Epithelial cell of prostate (primary cell): Measurements from ENCODE around the gene ADAMTS12.

ENCODE experiments used
- DNase-seq: peaks from one replicate; pipeline ENCODE4 v3.0.0-alpha.2; 2011; ENCODE audit warnings: low read depth, low spot score
- H3K27ac ChIP-seq: fragments of 450-650 bp; 2 replicates; pipeline ENCODE4 v1.5.1; 2017; ENCODE audit warnings: mild to moderate bottlenecking

The ADAMTS12 gene

DNA sequence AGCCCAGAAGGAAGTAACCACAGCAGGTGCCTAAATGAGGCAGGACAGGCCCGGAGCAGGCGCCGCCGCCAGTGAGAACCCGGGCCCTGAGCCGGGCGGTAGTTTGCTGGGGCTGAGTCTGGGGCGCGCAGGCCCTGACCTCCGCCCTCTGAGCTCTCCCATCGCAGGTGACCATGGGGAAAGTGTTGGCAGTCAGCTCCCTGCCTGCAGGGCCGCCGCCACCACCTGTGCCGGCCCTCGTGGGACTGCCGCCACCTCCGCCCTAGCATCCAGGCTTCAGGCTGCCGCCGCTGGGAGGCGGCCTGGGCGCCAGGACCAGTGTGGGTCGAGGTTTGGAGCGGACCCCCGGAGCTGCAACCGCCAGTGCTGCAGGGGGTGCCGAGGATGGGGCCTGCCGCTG lies 389.9 kb downstream of the ADAMTS12 start:
- DNase-seq, result no peak
- no peak overlapping the region for H3K27ac ChIP-seq

DNA sequence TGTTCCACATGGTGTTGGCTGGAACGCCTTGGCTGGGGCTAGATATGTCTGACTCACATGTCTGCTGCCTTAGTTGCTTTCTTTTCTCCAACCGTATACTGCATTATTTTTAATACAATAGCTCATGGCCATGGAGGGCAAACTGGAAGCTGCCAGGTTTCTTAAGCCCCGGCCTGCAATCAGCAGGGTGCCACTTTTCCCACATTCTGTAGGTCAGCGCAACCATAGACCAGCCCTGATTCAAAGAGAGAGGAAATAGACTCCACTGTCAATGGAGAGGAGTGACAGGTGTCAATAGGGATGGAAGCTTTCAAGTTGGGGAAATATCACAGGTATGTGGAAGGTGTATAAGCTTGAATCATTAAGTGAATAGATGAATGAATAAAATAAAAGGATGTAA lies 390.5 kb downstream of the ADAMTS12 start:
- no peak for DNase-seq
- H3K27ac ChIP-seq, result no peak overlapping the region

DNA sequence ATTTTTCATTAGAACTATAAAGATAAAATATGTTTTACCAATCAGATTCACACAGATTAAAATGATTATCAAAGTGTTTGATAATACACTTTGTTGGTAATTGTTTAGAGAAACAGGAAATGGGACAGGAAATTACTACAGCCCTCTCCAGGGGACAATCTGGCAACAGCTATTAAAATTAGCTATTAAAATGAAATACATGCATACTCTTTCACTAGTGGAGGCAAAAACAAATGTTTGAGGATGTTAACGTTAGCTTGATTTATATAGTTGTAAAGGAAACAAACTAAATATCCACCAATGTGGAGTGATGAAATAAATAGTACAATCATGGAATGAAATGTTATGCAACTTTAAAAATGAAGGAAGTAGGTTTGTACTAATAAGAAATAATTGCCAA lies 397.3 kb downstream of the ADAMTS12 start:
- no peak for DNase-seq
- H3K27ac ChIP-seq, result no peak overlapping the region

DNA sequence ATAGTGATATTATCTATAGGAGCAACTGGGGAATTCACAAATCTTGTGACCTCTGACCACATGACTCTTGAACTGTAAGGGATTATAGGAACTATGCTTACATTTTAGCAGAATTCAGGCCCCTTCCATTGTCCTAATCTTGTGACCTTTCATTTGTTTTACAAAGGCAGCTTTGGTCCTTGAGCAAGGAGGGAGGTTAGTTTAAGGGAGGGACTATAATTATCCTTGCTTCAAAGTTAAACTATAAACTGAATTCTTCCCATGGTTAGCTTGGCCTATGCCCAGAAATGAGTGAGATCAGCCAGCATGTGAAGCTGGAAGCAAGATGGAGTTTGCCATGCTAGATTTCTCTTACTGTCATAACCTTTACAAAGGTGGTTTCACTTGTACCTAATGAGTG lies 399.8 kb downstream of the ADAMTS12 start:
- no peak overlapping the region for H3K27ac ChIP-seq
- DNase-seq, result no peak

DNA sequence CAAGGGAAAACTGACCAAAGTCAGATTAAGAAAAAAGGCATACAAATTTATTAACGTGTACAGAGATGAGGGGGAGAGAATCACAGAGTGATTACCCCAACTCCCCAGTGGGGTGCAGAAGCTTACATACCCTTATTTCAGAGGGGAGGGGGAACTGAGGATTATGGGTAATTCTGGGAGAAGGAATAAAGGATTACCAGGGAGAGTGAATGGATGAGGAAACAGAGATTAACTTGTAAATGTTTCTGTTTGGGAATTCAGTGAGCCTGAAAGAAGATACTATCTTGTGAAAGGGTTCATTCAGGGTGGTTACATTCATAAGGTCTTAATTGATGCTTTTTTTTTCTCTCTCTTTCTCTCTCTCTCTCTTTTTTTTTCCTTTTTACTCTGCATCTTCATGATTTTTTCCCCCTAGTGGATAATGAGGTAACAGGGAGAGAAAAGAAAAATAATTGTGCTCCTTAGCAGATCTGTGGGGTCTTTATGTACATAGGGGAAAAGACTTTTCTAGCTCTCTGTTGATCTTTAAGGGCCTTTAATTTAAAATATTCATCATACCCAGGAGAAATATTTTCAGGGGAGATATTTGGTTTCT lies 401.6 kb downstream of the ADAMTS12 start:
- no peak overlapping the region for H3K27ac ChIP-seq
- no peak for DNase-seq

DNA sequence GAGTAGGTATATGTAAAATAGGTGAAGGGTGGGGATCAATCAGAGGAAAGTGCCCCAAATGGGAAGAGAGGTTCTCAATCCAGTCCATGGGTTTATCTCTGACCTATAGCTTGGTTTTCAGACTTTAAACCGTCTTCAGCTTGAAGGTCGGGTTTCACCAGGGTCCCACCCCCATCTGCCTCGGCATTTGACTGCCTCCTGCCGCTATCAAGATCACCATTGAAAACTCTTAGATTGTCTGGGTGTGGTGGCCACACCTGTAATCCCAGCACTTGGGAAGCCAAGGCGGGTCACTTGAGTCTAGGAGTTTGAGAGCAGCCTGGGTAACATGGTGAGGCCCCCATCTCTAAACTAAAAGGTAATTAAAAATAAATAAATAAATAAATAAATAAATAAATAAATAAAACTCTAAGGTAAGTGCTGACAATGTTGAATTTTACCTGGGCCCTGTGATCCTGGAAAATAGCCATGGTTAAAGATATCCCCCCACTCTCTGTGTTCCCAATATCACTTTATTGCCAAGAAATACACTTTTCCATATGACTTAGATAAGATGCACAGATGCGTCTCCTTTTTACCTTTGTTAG lies 402.2 kb downstream of the ADAMTS12 start:
- no peak overlapping the region for H3K27ac ChIP-seq
- no peak for DNase-seq

DNA sequence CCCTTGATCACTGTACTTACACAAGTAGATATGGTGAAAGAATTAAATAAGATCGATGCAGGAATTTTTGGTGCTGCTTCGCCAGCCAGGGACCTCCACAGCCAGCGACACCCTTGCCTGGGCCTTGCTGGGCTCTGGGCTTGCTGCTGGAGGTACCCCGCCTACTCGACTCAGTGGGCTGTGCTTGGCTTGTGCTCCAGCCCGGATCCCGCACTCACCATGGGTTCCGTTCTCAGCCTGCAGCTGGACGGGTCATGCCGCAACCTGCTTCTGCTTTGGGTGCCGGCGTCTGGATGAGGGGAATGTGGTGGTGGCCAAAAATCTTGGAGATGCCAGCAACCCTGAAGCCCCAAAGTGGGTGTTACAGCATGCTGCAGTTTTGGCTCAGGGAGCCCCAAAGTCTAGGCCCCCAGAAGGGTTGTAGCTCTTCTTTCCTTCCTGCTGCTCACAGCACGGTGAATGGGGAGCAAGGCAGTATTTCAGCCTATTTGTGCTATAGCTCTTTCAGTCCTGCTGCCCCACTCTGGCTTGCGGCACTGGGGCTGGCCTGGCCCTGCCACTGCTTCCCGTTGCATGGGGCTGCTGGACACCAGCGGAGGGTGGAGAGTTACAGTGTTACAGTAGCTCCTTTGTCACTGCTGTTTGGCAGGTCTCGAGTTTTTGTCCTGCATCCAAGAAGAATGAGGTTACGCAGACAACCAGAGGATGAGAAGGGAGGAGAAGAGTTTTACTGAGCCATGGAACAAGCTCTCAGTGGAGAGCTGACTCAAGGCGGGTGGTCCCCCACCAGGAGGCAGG lies 403.0 kb downstream of the ADAMTS12 start:
- DNase-seq, result no peak
- H3K27ac ChIP-seq, result no peak overlapping the region

DNA sequence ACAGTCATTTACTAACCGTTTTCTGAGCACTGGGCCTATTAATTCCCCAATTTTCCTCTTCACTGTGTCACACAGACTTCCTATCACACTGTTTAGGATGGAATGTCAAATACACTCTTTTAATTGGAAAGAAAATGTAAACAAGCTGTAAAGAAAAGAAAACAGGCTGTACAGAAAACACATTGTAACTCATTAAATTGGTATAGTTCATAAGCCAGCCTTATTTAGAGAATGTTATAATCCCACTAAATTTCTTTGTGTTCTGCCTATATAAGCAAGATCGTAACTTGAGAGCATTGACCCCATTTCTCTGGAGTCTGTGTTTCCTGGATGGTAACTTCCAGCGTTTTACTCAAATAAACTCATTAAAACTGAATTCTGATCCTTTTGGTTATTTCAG lies 404.6 kb downstream of the ADAMTS12 start:
- no peak overlapping the region for H3K27ac ChIP-seq
- no peak for DNase-seq

DNA sequence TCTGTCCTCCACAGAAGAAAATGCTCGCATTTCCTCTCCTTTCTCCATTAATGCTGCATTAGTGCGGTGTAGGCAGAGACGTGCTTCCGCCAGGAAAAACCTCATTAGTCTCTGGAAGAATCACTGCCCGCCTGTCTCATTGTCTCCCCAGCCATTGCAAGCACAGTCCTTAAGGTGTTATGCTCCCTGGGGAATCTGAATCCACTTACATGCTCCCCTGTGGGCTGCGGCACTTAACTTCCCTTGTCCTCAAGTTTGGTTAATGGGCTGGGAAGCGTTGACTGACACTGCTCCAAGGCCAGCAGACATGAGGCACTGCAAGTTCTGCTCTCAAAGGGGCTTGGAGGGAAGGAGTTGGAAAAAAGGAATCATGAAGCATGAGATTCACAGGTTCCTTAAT lies 409.5 kb downstream of the ADAMTS12 start:
- H3K27ac ChIP-seq, result no peak overlapping the region
- no peak for DNase-seq

DNA sequence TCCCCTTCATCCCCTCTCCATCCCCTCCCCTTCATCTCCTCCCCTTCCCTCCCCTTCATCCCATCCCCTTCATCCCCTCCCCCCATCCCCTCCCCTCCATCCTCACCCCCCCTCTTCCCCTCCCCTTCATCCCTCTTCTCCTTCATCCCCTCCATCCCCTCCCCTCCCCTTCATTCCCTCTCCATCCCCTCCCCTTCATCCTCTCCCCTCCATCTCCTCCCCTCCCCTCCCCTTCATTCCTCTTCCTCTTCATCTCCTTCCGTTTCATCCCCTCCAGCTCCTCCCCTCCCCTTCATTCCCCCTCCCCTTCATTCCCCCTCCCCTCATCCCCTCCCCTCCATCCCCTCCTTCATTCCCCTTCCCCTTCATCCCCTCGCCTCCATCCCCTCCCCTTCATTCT lies 410.9 kb downstream of the ADAMTS12 start:
- H3K27ac ChIP-seq, result no peak overlapping the region

DNA sequence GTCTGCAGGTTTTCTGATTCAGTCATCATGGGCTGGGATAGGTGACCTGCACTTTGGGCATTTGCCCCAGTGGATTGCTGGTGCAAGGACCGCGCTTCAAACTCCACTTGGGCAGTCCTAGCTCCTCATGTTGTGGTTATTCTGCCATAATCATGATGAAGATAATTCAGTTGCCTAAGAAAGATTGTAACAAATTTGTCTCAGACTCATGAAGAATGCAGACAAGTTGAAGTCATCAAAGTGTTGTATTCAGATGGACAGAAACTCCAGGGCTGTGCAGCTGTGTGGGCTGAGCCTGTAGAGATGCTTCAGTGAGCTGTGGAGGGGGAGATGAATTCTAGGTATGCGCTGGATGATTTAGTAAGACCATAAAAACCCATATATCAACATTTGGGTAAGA lies 412.5 kb downstream of the ADAMTS12 start:
- no peak overlapping the region for H3K27ac ChIP-seq
- no peak for DNase-seq

More for the DNA sequence above, 410.9 kb downstream of the ADAMTS12 start:
- DNase-seq, result no peak

DNA sequence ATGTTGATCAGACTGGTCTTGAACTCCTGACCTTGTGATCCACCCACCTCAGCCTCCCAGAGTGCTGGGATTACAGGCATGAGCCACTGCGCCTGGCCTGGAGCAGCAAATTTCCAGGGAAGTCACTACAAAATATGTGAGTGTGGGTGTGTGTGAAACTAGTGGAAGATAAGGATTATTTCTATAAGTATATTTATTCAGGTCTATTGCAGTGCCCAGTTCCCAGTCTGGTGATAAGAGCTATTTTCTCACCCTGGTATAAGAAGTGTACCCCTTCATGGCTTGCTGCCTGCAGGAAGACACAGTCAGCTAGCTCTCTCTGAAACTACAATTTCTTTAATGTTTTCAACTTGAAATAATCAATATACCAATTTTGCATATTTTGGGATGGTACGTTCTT lies 414.0 kb downstream of the ADAMTS12 start:
- H3K27ac ChIP-seq, result no peak overlapping the region
- no peak for DNase-seq

DNA sequence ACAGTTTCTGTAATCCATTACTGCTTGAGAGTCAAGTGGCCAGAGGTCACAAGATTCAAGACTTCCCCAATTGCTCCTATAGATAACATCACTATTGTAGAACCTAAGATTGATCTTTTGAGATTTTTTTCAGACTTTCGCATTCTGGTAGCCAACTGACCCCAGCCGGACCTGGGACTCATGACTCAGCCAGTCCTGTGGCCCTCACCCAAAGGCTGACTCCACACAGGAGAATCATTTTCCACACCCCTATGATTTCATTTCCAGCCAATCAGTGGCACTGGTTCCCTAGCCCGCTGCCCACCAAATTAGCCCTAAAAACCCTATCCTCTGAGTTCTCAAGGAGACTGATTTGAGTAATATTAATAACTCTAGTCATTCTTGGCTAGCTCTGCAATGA lies 414.8 kb downstream of the ADAMTS12 start:
- no peak for DNase-seq
- H3K27ac ChIP-seq, result no peak overlapping the region

DNA sequence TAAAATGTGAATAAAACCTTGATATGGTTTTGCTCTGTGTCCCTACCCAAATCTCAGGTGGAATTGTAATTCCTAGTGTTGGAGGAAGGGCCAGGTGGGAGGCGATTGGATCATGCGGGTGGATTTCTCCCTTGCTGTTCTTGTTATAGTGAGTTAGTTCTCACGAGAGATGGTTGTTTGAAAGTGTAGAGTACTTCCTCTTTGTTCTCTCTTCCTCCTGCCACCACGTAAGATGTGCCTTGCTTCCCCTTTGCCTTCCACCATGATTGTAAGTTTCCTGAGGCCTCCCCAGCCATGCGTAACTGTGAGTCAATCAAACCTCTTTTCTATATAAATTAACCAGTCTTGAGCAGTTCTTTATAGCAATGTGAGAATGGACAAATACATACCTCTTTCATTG lies 416.1 kb downstream of the ADAMTS12 start:
- H3K27ac ChIP-seq, result no peak overlapping the region
- no peak for DNase-seq

DNA sequence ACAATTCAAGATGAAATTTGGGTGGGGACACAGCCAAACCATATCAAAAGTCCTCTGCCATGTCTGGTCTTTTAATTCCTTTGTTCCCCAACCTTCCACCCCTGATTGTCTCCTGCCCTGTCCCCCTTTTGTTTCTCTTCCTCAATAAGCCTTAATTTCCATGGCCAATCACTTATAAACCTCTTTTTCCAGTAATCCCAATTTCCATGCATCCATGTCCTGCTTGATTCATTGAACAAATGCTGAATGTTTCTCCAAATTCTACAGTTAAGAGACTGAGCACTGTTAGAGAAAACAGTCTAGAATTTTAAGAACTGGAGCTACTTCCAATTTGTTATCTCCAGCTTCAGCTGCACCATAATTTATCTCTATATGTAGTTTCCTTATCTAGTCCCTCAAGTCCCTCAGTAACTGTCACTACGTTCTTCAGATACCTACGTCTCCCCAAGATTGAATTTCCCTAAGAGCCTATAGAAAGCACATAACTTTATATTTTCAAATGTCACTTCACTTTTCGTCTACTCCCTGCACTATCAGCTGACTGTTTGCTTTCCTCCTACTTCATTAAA lies 416.8 kb downstream of the ADAMTS12 start:
- H3K27ac ChIP-seq, result no peak overlapping the region
- DNase-seq, result no peak

DNA sequence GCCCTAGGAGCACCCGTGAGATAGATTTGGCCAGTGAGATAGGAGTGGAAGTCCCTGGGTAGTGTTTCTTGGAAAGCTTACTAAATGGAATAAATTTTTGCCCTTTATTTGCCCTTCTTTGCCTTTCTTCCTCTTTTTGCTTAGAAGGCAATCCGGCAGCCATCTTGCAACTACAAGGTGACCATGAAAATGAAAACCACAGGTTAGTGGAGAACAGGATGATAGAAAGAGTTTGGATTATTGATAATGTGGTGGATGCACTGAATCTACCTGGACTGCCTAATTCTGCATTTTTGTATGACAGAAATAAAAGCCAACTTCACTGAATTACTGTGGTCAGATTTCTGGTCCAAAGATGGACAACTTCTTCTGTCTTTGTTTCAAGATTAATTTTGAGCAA lies 417.8 kb downstream of the ADAMTS12 start:
- no peak overlapping the region for H3K27ac ChIP-seq
- no peak for DNase-seq
